Measurements from ENCODE around the gene SNAPC2. TPM values are rescaled to one million over a fixed set of nuclear protein-coding genes. Genes with fewer than 3 reads are reported as not detected.
"Not testable (repeated sequence)": the region's sequence is repeated elsewhere in the genome, so short reads cannot be mapped to it uniquely, and the experiment has no call there.

SNAPC2 gene
- total RNA-seq, 1 donor from 2014 or later: 16.8 TPM

GRCh38 chr19:7944177-7944761 is 24.1 kb downstream of the SNAPC2 start:
- H3K4me1 Mint-ChIP-seq: peaks cover 8% of the 10 kb centered on the region
- peak overlapping the region; percentile 98 for H3K27ac Mint-ChIP-seq
- TF ChIP-seq CTCF (IDR thresholded peaks at IDR 0.05; ENCODE audit: unreplicated experiment): peak; percentile 96
- no peaks in the 10 kb centered on the region for H3K27me3 Mint-ChIP-seq (ENCODE audit: low read depth)
- no peaks in the 10 kb centered on the region for H3K9me3 Mint-ChIP-seq
- peak overlapping the region; percentile 90 for H3K4me3 Mint-ChIP-seq
- peak in 1 of 2 experiments; percentile 88 for DNase-seq (ENCODE audit: low spot score in 2 of 2, unreplicated experiment in 2 of 2)
- H3K36me3 Mint-ChIP-seq: peaks cover 10% of the 10 kb centered on the region

GRCh38 chr19:7947939-7948338 is 27.8 kb downstream of the SNAPC2 start:
- H3K9me3 Mint-ChIP-seq: no peaks in the 10 kb centered on the region
- H3K4me3 Mint-ChIP-seq: no peak overlapping the region

GRCh38 chr19:7953060-7953459 is 32.9 kb downstream of the SNAPC2 start:
- Mint-ChIP-seq H3K27ac (peak overlapping the region; percentile 34), H3K36me3 (no peaks in the 10 kb centered on the region), H3K9me3 (no peaks in the 10 kb centered on the region), H3K27me3 (ENCODE audit: low read depth) (no peaks in the 10 kb centered on the region), H3K4me3 (no peak overlapping the region), H3K4me1 (peaks cover 2% of the 10 kb centered on the region)
- TF ChIP-seq CTCF (IDR thresholded peaks at IDR 0.05; ENCODE audit: unreplicated experiment): no peak
- DNase-seq (ENCODE audit: low spot score in 2 of 2, unreplicated experiment in 2 of 2): no peak

More at GRCh38 chr19:7947939-7948338, 27.8 kb downstream of the SNAPC2 start:
- DNase-seq (ENCODE audit: low spot score in 2 of 2, unreplicated experiment in 2 of 2): no peak
- Mint-ChIP-seq H3K27me3 (ENCODE audit: low read depth) (no peaks in the 10 kb centered on the region), H3K27ac (no peak overlapping the region), H3K36me3 (peaks cover 1% of the 10 kb centered on the region), H3K4me1 (peaks cover 6% of the 10 kb centered on the region)
- TF ChIP-seq CTCF (IDR thresholded peaks at IDR 0.05; ENCODE audit: unreplicated experiment): no peak

GRCh38 chr19:7953576-7953975 is 33.4 kb downstream of the SNAPC2 start:
- no peak for DNase-seq (ENCODE audit: low spot score in 2 of 2, unreplicated experiment in 2 of 2)
- Mint-ChIP-seq H3K9me3 (no peaks in the 10 kb centered on the region), H3K36me3 (peaks cover 2% of the 10 kb centered on the region), H3K27me3 (ENCODE audit: low read depth) (no peaks in the 10 kb centered on the region), H3K4me3 (no peak overlapping the region), H3K27ac (no peak overlapping the region), H3K4me1 (peaks cover 2% of the 10 kb centered on the region)
- TF ChIP-seq CTCF (IDR thresholded peaks at IDR 0.05; ENCODE audit: unreplicated experiment): no peak

- DNase-seq (ENCODE audit: low spot score in 2 of 2, unreplicated experiment in 2 of 2): no peak
- Mint-ChIP-seq H3K4me1 (peaks cover 2% of the 10 kb centered on the region), H3K4me3 (no peak overlapping the region), H3K36me3 (peaks cover 4% of the 10 kb centered on the region), H3K27me3 (ENCODE audit: low read depth) (no peaks in the 10 kb centered on the region), H3K27ac (no peak overlapping the region), H3K9me3 (no peaks in the 10 kb centered on the region)
- no peak for TF ChIP-seq CTCF (IDR thresholded peaks at IDR 0.05; ENCODE audit: unreplicated experiment)
These were observed 35.6 kb downstream of the SNAPC2 start for GRCh38 chr19:7955696-7956095.

- H3K27me3 Mint-ChIP-seq (ENCODE audit: low read depth): no peaks in the 10 kb centered on the region
- H3K36me3 Mint-ChIP-seq: peaks cover 11% of the 10 kb centered on the region
- no peak for TF ChIP-seq CTCF (IDR thresholded peaks at IDR 0.05; ENCODE audit: unreplicated experiment)
- H3K4me3 Mint-ChIP-seq: no peak overlapping the region
- no peak for DNase-seq (ENCODE audit: low spot score in 2 of 2, unreplicated experiment in 2 of 2)
- H3K4me1 Mint-ChIP-seq: no peaks in the 10 kb centered on the region
- no peak overlapping the region for H3K27ac Mint-ChIP-seq
- no peaks in the 10 kb centered on the region for H3K9me3 Mint-ChIP-seq
These were observed 39.1 kb downstream of the SNAPC2 start for GRCh38 chr19:7959211-7959610.

- DNase-seq (ENCODE audit: low spot score in 2 of 2, unreplicated experiment in 2 of 2); H3K9me3 Mint-ChIP-seq; H3K27me3 Mint-ChIP-seq (ENCODE audit: low read depth); H3K27ac Mint-ChIP-seq; H3K4me3 Mint-ChIP-seq; H3K4me1 Mint-ChIP-seq: not testable (repeated sequence)
- H3K36me3 Mint-ChIP-seq: peaks cover 16% of the 10 kb centered on the region
These were observed 40.9 kb downstream of the SNAPC2 start for GRCh38 chr19:7961082-7961481.
